Keratinocyte (primary cell): ENCODE results near the gene RNF212. TPM values are rescaled to one million over a fixed set of nuclear protein-coding genes. Genes with fewer than 3 reads are reported as not detected.

Experiments used
- DNase-seq: peaks from one replicate; pipeline ENCODE4 v3.0.0-alpha.2; 2011; ENCODE audit warnings: low read depth, missing footprints, low spot score
- FAIRE-seq: peaks from 2 replicates; lab custom pipeline; 2011; peaks lifted over from hg19 to GRCh38; lab: Jason Lieb, UNC
- H2AFZ ChIP-seq: 2 replicates; pipeline ENCODE4 v1.6.0; 2012; ENCODE audit warnings: low read length, control low read depth, inconsistent platforms; ENCODE audit not compliant: control insufficient read depth
- H3K27ac ChIP-seq: 2 replicates; pipeline ENCODE4 v1.5.1; 2011; ENCODE audit warnings: low read length; ENCODE audit not compliant: control insufficient read depth, insufficient read depth
- H3K27me3 ChIP-seq: 3 replicates; pipeline ENCODE4 v1.6.0; 2011; ENCODE audit warnings: low read length; ENCODE audit not compliant: control insufficient read depth, insufficient read depth; ENCODE audit errors: extremely low read depth
- H3K36me3 ChIP-seq, 2 experiments: 2 replicates in 1 of 2; 3 replicates in 1 of 2; pipeline ENCODE4 v1.5.1; 2011; ENCODE audit warnings: low read length in 2 of 2, mild to moderate bottlenecking in 1 of 2; ENCODE audit not compliant: control insufficient read depth in 2 of 2, insufficient read depth in 2 of 2; ENCODE audit errors: extremely low read depth in 1 of 2
- H3K4me1 ChIP-seq: 3 replicates; pipeline ENCODE4 v1.5.1; 2011; ENCODE audit warnings: low read length; ENCODE audit not compliant: control insufficient read depth, insufficient read depth; ENCODE audit errors: extremely low read depth
- H3K4me2 ChIP-seq: 3 replicates; pipeline ENCODE4 v1.6.0; 2011; ENCODE audit warnings: low read depth, low read length; ENCODE audit not compliant: control insufficient read depth, insufficient read depth; ENCODE audit errors: extremely low read depth
- H3K4me3 ChIP-seq, 3 experiments: fragments of 200-600 bp in 1 of 3; sonication (generic) in 1 of 3; 2 replicates in 2 of 3; 3 replicates in 1 of 3; pipeline ENCODE4 v1.5.1; 2011 to 2016; ENCODE audit warnings: low read length in 3 of 3, mild to moderate bottlenecking in 3 of 3, control low read depth in 2 of 3, inconsistent platforms in 1 of 3, low read depth in 1 of 3, mixed read lengths in 1 of 3, mixed run types in 1 of 3, moderate library complexity in 1 of 3; ENCODE audit not compliant: control insufficient read depth in 2 of 3, insufficient read depth in 2 of 3; ENCODE audit errors: extremely low read depth in 1 of 3
- H3K79me2 ChIP-seq: 2 replicates; pipeline ENCODE4 v1.6.0; 2012; ENCODE audit warnings: low read length; ENCODE audit not compliant: control insufficient read depth, insufficient read depth
- H3K9ac ChIP-seq: 3 replicates; pipeline ENCODE4 v1.6.0; 2011; ENCODE audit warnings: low read length; ENCODE audit not compliant: control insufficient read depth, insufficient read depth; ENCODE audit errors: extremely low read depth
- H3K9me1 ChIP-seq: 3 replicates; pipeline ENCODE4 v1.6.0; 2011; ENCODE audit warnings: low read length; ENCODE audit not compliant: control insufficient read depth, insufficient read depth; ENCODE audit errors: extremely low read depth
- H3K9me3 ChIP-seq: 2 replicates; pipeline ENCODE4 v1.5.1; 2012; ENCODE audit warnings: low read depth, low read length; ENCODE audit not compliant: control insufficient read depth
- H4K20me1 ChIP-seq: 3 replicates; pipeline ENCODE4 v1.6.0; 2011; ENCODE audit warnings: low read length; ENCODE audit not compliant: control insufficient read depth, insufficient read depth; ENCODE audit errors: extremely low read depth
- CTCF ChIP-seq, 3 experiments: IDR thresholded peaks in 1 of 3; conservative IDR thresholded peaks in 1 of 3; optimal IDR thresholded peaks in 1 of 3; 2 replicates in 2 of 3; 3 replicates in 1 of 3; pipeline versions ENCODE3 to v1.5.1; 2011; ENCODE audit warnings: low read length in 3 of 3, mild to moderate bottlenecking in 3 of 3, moderate library complexity in 2 of 3, control low read depth in 1 of 3, inconsistent platforms in 1 of 3; ENCODE audit not compliant: insufficient read depth in 2 of 3; ENCODE audit errors: extremely low read depth in 1 of 3
- EZH2 ChIP-seq: IDR thresholded peaks from one replicate; pipeline ENCODE4 v1.6.1; 2012; ENCODE audit warnings: inconsistent platforms, mild to moderate bottlenecking, low read length, moderate library complexity
- dilution Hi-C: fragments of 300-500 bp; cut with MboI; formaldehyde crosslinking; loops from one replicate; pipeline ENCODE4 v1.7.0; 2020; ENCODE audit warnings: low sequenced_read_pairs; ENCODE audit not compliant: extremely low pct_ligation_motif_present
- polyA plus RNA-seq, 5 experiments: library from polyadenylated mRNA; depleted of rRNA in 3 of 5; stranded (reverse) in 3 of 5; stranded (forward) in 1 of 5; unstranded in 1 of 5; fragments of >200 nt; gene quantifications; 1 replicate in 1 of 5; 2 replicates in 3 of 5; 3 replicates in 1 of 5; pipeline versions ENCODE4 v1.2.1 to v1.2.3, GENCODE V29; 2011 to 2012; ENCODE audit warnings: missing spikeins in 2 of 5, low read depth in 1 of 5, low replicate concordance in 1 of 5

RNF212 gene
- polyA plus RNA-seq, 1 donor (not counting 4 experiments of a cell fraction or from before 2014, with no cell fraction given): 0.16 TPM

DNA sequence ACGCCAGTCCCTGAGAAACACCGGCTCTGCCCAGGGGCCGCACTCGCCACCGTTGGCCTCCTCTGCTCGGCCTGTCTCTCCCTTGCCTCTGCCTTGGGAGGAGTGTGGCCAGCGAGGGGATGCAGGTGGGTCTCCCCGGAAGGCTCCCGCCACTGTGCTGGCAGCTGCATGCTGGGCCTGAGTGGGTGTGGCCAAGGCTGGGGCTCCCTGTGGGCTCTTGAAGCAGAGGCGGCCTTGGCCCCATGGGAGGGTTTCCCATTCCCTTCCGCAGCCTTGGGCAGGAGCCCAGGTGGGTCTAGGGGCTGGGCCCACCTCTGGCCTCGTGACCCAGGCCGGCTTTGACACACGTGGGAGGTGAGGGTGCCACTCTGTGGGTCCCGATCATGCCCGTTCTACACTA is 82.8 kb downstream of the RNF212 start:
- Histone ChIP-seq H3K36me3 (peaks cover 0 to under 1% of the 10 kb centered on the region in 2 experiments), H3K9me3 (no peaks in the 10 kb centered on the region), H4K20me1 (peaks cover 3% of the 10 kb centered on the region), H3K79me2 (no peaks in the 10 kb centered on the region), H2AFZ (no peak overlapping the region), H3K4me2 (no peak overlapping the region), H3K4me3 (no peak overlapping the region), H3K4me1 (peaks cover 3% of the 10 kb centered on the region), H3K9ac (no peak overlapping the region), H3K27ac (no peak overlapping the region), H3K27me3 (peaks cover 45% of the 10 kb centered on the region), H3K9me1 (no peaks in the 10 kb centered on the region)
- dilution Hi-C loops: no loop called here
- TF ChIP-seq CTCF (optimal IDR thresholded peaks at IDR 0.05 in 1 of 3, IDR thresholded peaks at IDR 0.05 in 1 of 3, conservative IDR thresholded peaks at IDR 0.05 in 1 of 3; ENCODE audit: extremely low read depth in 1 of 3, insufficient read depth in 2 of 3, low read length in 3 of 3) (no peak), EZH2 (no peak)
- no peak for FAIRE-seq
- DNase-seq: no peak

GRCh38 chr4:1030031-1030430 is 83.3 kb downstream of the RNF212 start:
- no peak for FAIRE-seq
- Histone ChIP-seq H3K9me1 (no peaks in the 10 kb centered on the region), H3K9ac (no peak overlapping the region), H3K79me2 (no peaks in the 10 kb centered on the region), H3K9me3 (no peaks in the 10 kb centered on the region), H4K20me1 (peaks cover 3% of the 10 kb centered on the region), H3K4me1 (peaks cover 3% of the 10 kb centered on the region), H3K27me3 (peaks cover 45% of the 10 kb centered on the region), H3K27ac (no peak overlapping the region), H2AFZ (no peak overlapping the region), H3K4me3 (no peak overlapping the region), H3K4me2 (no peak overlapping the region), H3K36me3 (peaks cover 0 to 4% of the 10 kb centered on the region in 2 experiments)
- TF ChIP-seq CTCF (optimal IDR thresholded peaks at IDR 0.05 in 1 of 3, IDR thresholded peaks at IDR 0.05 in 1 of 3, conservative IDR thresholded peaks at IDR 0.05 in 1 of 3; ENCODE audit: extremely low read depth in 1 of 3, insufficient read depth in 2 of 3, low read length in 3 of 3) (no peak), EZH2 (no peak)
- dilution Hi-C loops: no loop called here
- DNase-seq: no peak
